IPS DF 6.9 (cell line): Measurements from ENCODE around the gene KMT5C.

Experiments
- DNase-seq: peaks from one replicate; pipeline ENCODE4 v3.0.0-alpha.2; 2013; ENCODE audit warnings: low read depth, low spot score
- H3K27ac ChIP-seq: one replicate; pipeline ENCODE4 v1.5.1; 2013; ENCODE audit warnings: low read length, control low read depth
- H3K27me3 ChIP-seq: 2 replicates; pipeline ENCODE4 v1.6.1; 2013; ENCODE audit warnings: mild to moderate bottlenecking, low read length; ENCODE audit not compliant: control insufficient read depth, insufficient read depth
- H3K36me3 ChIP-seq: 2 replicates; pipeline ENCODE4 v1.6.1; 2013; ENCODE audit warnings: low read length; ENCODE audit not compliant: control insufficient read depth, insufficient read depth
- H3K4me1 ChIP-seq: 2 replicates; pipeline ENCODE4 v1.6.1; 2013; ENCODE audit warnings: low read length; ENCODE audit not compliant: control insufficient read depth, insufficient read depth
- H3K4me3 ChIP-seq: 2 replicates; pipeline ENCODE4 v1.5.1; 2013; ENCODE audit warnings: mild to moderate bottlenecking, low read length
- H3K9me3 ChIP-seq: 2 replicates; pipeline ENCODE4 v1.6.1; 2013; ENCODE audit warnings: low read length, inconsistent platforms; ENCODE audit not compliant: control insufficient read depth, insufficient read depth
- WGBS: extraction: QIAGEN DNeasy Blood & Tissue Kit; methylation state at CpG from one replicate; pipeline ENCODE4 v1.1.7; 2013; ENCODE audit warnings: mixed read lengths, missing lambda C conversion rate; ENCODE audit not compliant: insufficient read length, insufficient coverage; 5-methylcytosine and 5-hydroxymethylcytosine counted together

KMT5C gene

DNA sequence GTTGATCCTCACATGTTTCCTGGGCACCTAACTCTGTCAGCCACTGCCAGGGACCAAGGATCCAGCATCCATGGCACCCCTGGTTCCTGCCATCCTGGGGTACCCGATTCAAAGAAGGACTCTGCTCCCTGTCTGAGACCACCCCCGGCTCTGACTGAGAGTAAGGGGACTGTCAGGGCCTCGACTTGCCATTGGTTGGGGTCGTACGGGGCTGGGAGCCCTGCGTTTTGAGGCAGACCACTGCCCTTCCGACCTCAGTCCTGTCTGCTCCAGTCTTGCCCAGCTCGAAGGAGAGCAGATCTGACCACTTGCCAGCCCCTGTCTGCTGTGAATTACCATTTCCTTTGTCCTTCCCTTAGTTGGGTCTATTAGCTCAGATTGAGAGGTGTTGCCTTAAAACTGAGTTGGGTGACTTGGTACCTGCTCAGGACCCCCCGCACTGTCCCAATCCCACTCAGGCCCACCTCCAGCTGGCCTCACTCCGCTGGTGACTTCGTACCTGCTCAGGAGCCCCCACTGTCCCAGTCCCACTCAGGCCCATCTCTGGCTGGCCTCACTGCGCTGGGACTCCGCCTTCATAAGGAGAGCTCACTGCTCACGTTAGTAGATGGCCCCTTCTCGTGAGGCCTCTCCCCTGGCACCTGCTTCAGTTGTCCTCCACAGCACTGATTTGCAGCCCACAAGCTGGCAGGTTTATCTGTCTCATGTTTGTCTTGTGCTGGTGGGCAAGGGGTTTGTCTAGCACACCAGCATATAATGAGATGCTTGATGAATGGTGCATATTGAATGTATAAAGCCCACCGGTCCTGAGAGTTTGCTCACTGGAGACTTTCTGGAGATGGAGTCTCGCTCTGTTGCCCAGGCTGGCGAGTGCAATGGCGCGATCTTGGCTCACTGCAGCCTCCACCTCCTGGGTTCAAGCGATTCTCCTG, 50.0 kb downstream of the KMT5C start:
- peaks cover 11% of the 10 kb centered on the region for H3K4me1 ChIP-seq
- no peak for DNase-seq
- no CpG with 5 or more reads among the region's 21 CpGs for WGBS
- no peak overlapping the region for H3K27ac ChIP-seq
- H3K4me3 ChIP-seq = no peak overlapping the region
- peaks cover 26% of the 10 kb centered on the region for H3K36me3 ChIP-seq
- H3K27me3 ChIP-seq = no peaks in the 10 kb centered on the region
- H3K9me3 ChIP-seq = no peaks in the 10 kb centered on the region

DNA sequence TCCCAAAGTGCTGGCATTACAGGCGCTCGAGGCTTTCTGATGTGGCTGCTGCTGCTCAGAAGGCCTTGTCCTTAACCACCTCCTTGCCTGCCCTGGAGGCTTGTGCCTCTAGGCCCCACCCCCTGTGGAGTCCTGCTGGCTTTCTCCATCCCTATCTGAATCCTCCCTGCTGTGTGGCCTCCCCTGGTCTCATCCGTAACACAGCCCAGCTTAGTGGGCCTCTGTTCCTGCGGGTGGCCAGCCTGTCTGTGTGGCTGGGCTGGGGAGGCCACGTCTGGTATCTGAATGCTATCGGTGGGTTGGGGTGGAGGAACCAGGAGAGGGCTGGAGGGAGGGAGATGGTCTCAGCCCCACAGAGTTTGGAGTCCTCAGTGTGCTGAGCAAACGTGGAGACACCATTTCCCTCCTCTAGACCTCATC, 50.8 kb downstream of the KMT5C start:
- no peak overlapping the region for H3K4me3 ChIP-seq
- H3K27ac ChIP-seq = no peak overlapping the region
- H3K27me3 ChIP-seq = no peaks in the 10 kb centered on the region
- no peaks in the 10 kb centered on the region for H3K9me3 ChIP-seq
- WGBS = no CpG with 5 or more reads among the region's 7 CpGs
- DNase-seq = no peak
- H3K4me1 ChIP-seq = peaks cover 11% of the 10 kb centered on the region
- H3K36me3 ChIP-seq = peaks cover 26% of the 10 kb centered on the region

GRCh38 chr19:55391191-55391670, 51.6 kb downstream of the KMT5C start:
- Histone ChIP-seq H3K36me3 (peaks cover 26% of the 10 kb centered on the region), H3K4me1 (peaks cover 11% of the 10 kb centered on the region), H3K4me3 (no peak overlapping the region), H3K27me3 (no peaks in the 10 kb centered on the region), H3K27ac (no peak overlapping the region), H3K9me3 (no peaks in the 10 kb centered on the region)
- no CpG with 5 or more reads among the region's 12 CpGs for WGBS
- no peak for DNase-seq

DNA sequence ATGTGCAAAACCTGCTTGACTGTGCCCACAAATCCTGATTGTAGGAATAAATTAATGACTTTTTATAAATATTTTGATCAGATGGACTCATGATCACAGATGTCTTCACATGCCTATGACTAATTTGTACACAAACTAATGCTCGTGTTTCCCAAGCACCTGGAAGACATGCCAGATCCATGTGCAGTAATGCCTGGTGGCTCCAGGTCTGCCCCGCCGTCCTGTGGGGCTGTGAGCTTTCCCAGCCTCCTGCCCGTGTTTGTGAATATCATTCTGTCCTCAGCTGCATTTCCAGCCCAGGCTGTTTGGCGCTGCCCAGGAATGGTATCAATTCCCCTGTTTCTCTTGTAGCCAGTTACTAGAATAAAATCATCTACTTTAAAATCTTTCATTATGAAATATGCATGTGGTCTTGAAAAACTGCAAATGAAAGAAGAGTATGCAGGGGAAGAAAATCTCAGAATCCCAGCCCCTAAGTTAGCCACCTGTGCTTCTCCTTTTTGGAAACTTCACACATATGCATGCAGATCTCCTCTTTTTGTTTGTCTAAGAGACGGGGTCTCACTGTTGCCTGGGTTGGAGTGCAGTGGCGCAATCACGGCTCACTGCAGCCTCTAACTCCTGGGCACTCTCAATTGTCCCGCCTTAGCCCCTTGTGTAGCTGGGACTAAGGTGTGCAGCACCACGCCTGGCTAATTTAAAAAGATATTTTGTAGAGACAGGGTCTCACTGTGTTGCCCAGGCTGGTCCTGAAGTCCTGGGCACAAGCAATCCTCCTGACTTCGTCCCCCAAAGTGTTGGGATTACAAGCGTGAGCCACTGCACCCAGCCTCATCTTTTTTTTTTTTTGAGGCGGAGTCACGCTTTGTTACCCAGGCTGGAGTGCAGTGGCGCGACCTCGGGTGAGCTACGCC, 52.3 kb downstream of the KMT5C start:
- H3K4me1 ChIP-seq = peaks cover 11% of the 10 kb centered on the region
- DNase-seq = no peak
- no CpG with 5 or more reads among the region's 18 CpGs for WGBS
- H3K27ac ChIP-seq = no peak overlapping the region
- H3K36me3 ChIP-seq = peaks cover 26% of the 10 kb centered on the region
- no peaks in the 10 kb centered on the region for H3K27me3 ChIP-seq
- H3K9me3 ChIP-seq = no peaks in the 10 kb centered on the region
- no peak overlapping the region for H3K4me3 ChIP-seq

DNA sequence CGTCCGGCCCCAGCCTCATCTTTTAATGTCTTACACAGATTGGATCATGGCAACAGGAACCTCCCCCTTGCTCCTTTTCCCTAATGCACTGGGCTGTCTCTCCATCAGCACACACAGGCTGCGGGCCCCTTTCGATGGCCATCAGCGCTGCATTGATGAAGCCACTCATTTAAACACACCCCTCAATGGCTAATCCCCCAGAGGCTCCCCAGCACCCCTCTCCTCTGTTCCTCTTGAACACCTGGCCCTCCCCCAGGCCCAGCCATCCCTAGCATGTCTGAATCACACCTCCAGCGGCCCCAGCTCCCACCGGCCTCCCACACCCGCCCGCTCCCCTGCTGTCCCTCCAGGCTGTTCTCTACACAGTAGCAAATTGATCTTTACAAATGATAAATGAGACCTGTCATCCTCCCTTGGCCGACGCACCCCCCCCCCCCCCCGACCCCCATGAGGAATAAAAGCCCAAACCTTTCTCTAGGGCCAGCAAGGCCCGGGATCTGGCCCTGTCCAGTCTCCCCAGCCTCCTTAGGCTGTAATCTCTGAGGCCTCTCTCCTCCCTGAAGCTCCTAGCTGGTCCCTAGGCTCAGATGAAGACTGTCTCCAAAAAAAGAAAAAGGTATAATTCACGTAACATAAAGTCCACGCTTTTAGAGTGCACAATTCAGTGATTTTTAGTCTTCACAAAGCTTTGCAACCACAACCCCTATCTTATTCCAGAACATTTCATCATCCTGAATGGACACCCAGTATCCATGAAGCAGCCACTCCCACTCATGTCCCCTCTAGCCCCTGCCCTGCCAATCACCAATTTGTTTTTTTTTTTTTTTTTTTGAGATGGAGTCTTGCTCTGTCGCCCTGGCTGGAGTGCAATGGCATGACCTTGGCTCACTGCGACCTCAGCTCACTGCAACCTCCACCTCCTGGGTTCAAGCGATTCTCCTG, 53.4 kb downstream of the KMT5C start:
- Histone ChIP-seq H3K27me3 (no peaks in the 10 kb centered on the region), H3K9me3 (no peaks in the 10 kb centered on the region), H3K36me3 (peaks cover 16% of the 10 kb centered on the region), H3K27ac (no peak overlapping the region), H3K4me1 (peaks cover 8% of the 10 kb centered on the region; the same call in 1 of the 2 replicates), H3K4me3 (no peak overlapping the region)
- WGBS = no CpG with 5 or more reads among the region's 18 CpGs
- DNase-seq = no peak
